Vagina (tissue), 2 donors: ENCODE data around the gene LHPP. TPM values are rescaled to one million over a fixed set of nuclear protein-coding genes. Genes with fewer than 3 reads are reported as not detected.

Experiments used
- DNase-seq, 2 donors: peaks; one replicate each; pipeline ENCODE4 v3.0.0-alpha.2; 2017; ENCODE audit errors: extremely low spot score in 2 of 2
- H3K27ac ChIP-seq: fragments of 200-600 bp; sonication (generic); one replicate; pipeline ENCODE4 v1.5.1; 2019
- H3K27me3 ChIP-seq: fragments of 200-600 bp; sonication (generic); one replicate; pipeline ENCODE4 v1.5.1; 2019
- H3K36me3 ChIP-seq, 2 donors: fragments of 200-600 bp; sonication (generic); one replicate each; pipeline ENCODE4 v1.5.1; 2017 to 2019
- H3K4me1 ChIP-seq: fragments of 200-600 bp; sonication (generic); one replicate; pipeline ENCODE4 v1.5.1; 2019
- H3K4me3 ChIP-seq, 2 donors: fragments of 200-600 bp; sonication (generic); 1 replicate in 1 of 2; 2 replicates in 1 of 2; pipeline ENCODE4 v1.5.1; 2016 to 2019
- H3K9me3 ChIP-seq: fragments of 200-600 bp; sonication (generic); one replicate; pipeline ENCODE4 v1.5.1; 2019
- CTCF ChIP-seq, 3 experiments: fragments of 450-650 bp in 2 of 3; fragments of 200-600 bp in 1 of 3; sonication (generic) in 1 of 3; IDR thresholded peaks; one replicate each; pipeline ENCODE4 v1.5.1; 2017 to 2019; ENCODE audit warnings: antibody characterized with exemption in 3 of 3, mild to moderate bottlenecking in 2 of 3, moderate library complexity in 2 of 3
- POLR2A ChIP-seq, 2 donors: fragments of 450-650 bp; IDR thresholded peaks; one replicate each; pipeline ENCODE4 v1.6.1; 2017; ENCODE audit warnings: antibody characterized with exemption in 2 of 2, mild to moderate bottlenecking in 2 of 2, moderate library complexity in 2 of 2
- POLR2AphosphoS5 ChIP-seq, 2 donors: sonication (generic); formaldehyde crosslinking; IDR thresholded peaks; one replicate each; pipeline ENCODE4 v1.9.0; 2017; ENCODE audit warnings: antibody characterized with exemption in 2 of 2, mild to moderate bottlenecking in 2 of 2, low read depth in 1 of 2; ENCODE audit not compliant: insufficient read depth in 1 of 2
- intact Hi-C: fragments of 100-400 bp; cut with DNase I; formaldehyde crosslinking; loops from one replicate; pipeline ENCODE4 v1.15.1; 2023
- total RNA-seq: library from RNA; depleted of rRNA; stranded (reverse); fragments of >200 nt; gene quantifications from one replicate; pipeline ENCODE4 v1.2.3, GENCODE V29; 2016

Gene LHPP
- total RNA-seq, 1 donor from 2014 or later, result 20.1 TPM

GRCh38 chr10:124470544-124471434, 9.2 kb downstream of the LHPP start:
- no peak for DNase-seq
- Histone ChIP-seq H3K4me3 (no peak overlapping the region), H3K4me1 (no peaks in the 10 kb centered on the region), H3K9me3 (no peaks in the 10 kb centered on the region), H3K27ac (no peak overlapping the region), H3K36me3 (no peaks in the 10 kb centered on the region), H3K27me3 (no peaks in the 10 kb centered on the region)
- intact Hi-C loops, result no loop called here
- TF ChIP-seq POLR2AphosphoS5 (IDR thresholded peaks at IDR 0.05; ENCODE audit: insufficient read depth in 1 of 2, low read depth in 1 of 2), result no peak
- no peak for TF ChIP-seq POLR2A (IDR thresholded peaks at IDR 0.05)
- no peak for TF ChIP-seq CTCF (IDR thresholded peaks at IDR 0.05)

- no peak for TF ChIP-seq POLR2A (IDR thresholded peaks at IDR 0.05)
- no peak for TF ChIP-seq POLR2AphosphoS5 (IDR thresholded peaks at IDR 0.05; ENCODE audit: insufficient read depth in 1 of 2, low read depth in 1 of 2)
- TF ChIP-seq CTCF (IDR thresholded peaks at IDR 0.05), result no peak
- H3K4me1 ChIP-seq, result no peaks in the 10 kb centered on the region
Observed at GRCh38 chr10:124472071-124472470, 10.4 kb downstream of the LHPP start.

GRCh38 chr10:124473070-124473469, 11.4 kb downstream of the LHPP start:
- H3K27ac ChIP-seq, result no peak overlapping the region
- no peaks in the 10 kb centered on the region for H3K9me3 ChIP-seq
- H3K4me3 ChIP-seq, result no peak overlapping the region
- no peaks in the 10 kb centered on the region for H3K4me1 ChIP-seq
- no peak for DNase-seq
- no peak for TF ChIP-seq POLR2AphosphoS5 (IDR thresholded peaks at IDR 0.05; ENCODE audit: insufficient read depth in 1 of 2, low read depth in 1 of 2)
- no peak for TF ChIP-seq POLR2A (IDR thresholded peaks at IDR 0.05)
- no peak for TF ChIP-seq CTCF (IDR thresholded peaks at IDR 0.05)
- H3K27me3 ChIP-seq, result no peaks in the 10 kb centered on the region
- intact Hi-C loops, result no loop called here
- H3K36me3 ChIP-seq, result no peaks in the 10 kb centered on the region

More at GRCh38 chr10:124472071-124472470, 10.4 kb downstream of the LHPP start:
- Histone ChIP-seq H3K9me3 (no peaks in the 10 kb centered on the region), H3K27ac (no peak overlapping the region), H3K4me3 (no peak overlapping the region), H3K27me3 (no peaks in the 10 kb centered on the region), H3K36me3 (no peaks in the 10 kb centered on the region)
- intact Hi-C loops, result no loop called here
- no peak for DNase-seq

- H3K27ac ChIP-seq, result no peak overlapping the region
- H3K9me3 ChIP-seq, result no peaks in the 10 kb centered on the region
- no peaks in the 10 kb centered on the region for H3K27me3 ChIP-seq
- no peak overlapping the region for H3K4me3 ChIP-seq
- intact Hi-C loops, result no loop called here
- DNase-seq, result no peak
- no peaks in the 10 kb centered on the region for H3K4me1 ChIP-seq
- H3K36me3 ChIP-seq, result no peaks in the 10 kb centered on the region
- TF ChIP-seq POLR2A (IDR thresholded peaks at IDR 0.05) (no peak), CTCF (IDR thresholded peaks at IDR 0.05) (no peak), POLR2AphosphoS5 (IDR thresholded peaks at IDR 0.05; ENCODE audit: insufficient read depth in 1 of 2, low read depth in 1 of 2) (no peak)
Observed at GRCh38 chr10:124474514-124475070, 13.0 kb downstream of the LHPP start.
